Measurements from ENCODE around the gene ENTPD2.

DNA sequence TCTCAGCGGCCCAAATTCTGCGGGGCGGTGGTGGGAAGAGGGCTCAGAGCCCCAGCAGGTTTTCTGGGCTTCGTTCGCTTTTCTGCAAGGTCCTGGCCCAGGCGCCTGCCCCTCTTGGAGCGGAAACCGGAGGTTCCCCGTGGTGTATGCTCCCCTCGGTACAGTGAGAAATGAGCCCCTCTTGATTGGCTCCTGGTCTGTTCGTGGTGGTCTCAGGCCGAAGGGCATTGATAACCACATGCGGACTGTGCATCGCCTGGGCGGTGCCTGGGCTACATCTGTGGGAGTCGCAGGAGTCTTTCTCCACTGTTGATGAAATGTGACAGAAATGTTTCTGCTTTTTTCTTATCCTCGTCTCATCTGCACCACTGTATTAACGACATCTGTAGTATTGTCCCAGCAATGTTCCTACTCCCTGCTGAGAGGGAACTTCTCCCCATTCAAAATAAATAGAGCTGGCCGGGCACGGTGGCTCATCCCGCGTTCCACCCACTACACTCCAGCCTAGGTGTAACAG is 33.6 kb upstream of the ENTPD2 start:
- TF ChIP-seq, protein P1, sequence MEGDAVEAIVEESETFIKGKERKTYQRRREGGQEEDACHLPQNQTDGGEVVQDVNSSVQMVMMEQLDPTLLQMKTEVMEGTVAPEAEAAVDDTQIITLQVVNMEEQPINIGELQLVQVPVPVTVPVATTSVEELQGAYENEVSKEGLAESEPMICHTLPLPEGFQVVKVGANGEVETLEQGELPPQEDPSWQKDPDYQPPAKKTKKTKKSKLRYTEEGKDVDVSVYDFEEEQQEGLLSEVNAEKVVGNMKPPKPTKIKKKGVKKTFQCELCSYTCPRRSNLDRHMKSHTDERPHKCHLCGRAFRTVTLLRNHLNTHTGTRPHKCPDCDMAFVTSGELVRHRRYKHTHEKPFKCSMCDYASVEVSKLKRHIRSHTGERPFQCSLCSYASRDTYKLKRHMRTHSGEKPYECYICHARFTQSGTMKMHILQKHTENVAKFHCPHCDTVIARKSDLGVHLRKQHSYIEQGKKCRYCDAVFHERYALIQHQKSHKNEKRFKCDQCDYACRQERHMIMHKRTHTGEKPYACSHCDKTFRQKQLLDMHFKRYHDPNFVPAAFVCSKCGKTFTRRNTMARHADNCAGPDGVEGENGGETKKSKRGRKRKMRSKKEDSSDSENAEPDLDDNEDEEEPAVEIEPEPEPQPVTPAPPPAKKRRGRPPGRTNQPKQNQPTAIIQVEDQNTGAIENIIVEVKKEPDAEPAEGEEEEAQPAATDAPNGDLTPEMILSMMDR (conservative IDR thresholded peaks at IDR 0.05; ENCODE audit: low read depth in 2 of 2): no peak
- no peak for TF ChIP-seq EZH2 (IDR thresholded peaks at IDR 0.05; ENCODE audit: low read depth, unreplicated experiment)
- no peak for TF ChIP-seq CREB1 (CRISPR knock-in tag; IDR thresholded peaks at IDR 0.05; ENCODE audit: low read depth)
- TF ChIP-seq EZH2phosphoT487 (IDR thresholded peaks at IDR 0.05; ENCODE audit: unreplicated experiment): no peak
